IPS-20b (cell line): ENCODE measurements around the gene HELB.

Experiments used
- H3K27ac ChIP-seq: one replicate; pipeline ENCODE4 v1.5.1; 2013; ENCODE audit warnings: low read length
- H3K27me3 ChIP-seq: 2 replicates; pipeline ENCODE4 v1.6.1; 2013; ENCODE audit warnings: mild to moderate bottlenecking, low read length, inconsistent platforms; ENCODE audit not compliant: insufficient read depth
- H3K36me3 ChIP-seq: 2 replicates; pipeline ENCODE4 v1.6.1; 2013; ENCODE audit warnings: low read depth, mild to moderate bottlenecking, inconsistent platforms, low read length, moderate library complexity; ENCODE audit not compliant: insufficient read depth
- H3K4me1 ChIP-seq: 2 replicates; pipeline ENCODE4 v1.6.1; 2013; ENCODE audit warnings: mild to moderate bottlenecking, control low read depth, inconsistent platforms, low read length, moderate library complexity; ENCODE audit not compliant: insufficient read depth
- H3K4me3 ChIP-seq: 2 replicates; pipeline ENCODE4 v1.5.1; 2013; ENCODE audit warnings: mild to moderate bottlenecking, low read length, inconsistent platforms
- H3K9ac ChIP-seq: 2 replicates; pipeline ENCODE4 v1.6.1; 2013; ENCODE audit warnings: low read depth, mild to moderate bottlenecking, inconsistent platforms, low read length, moderate library complexity
- H3K9me3 ChIP-seq: 2 replicates; pipeline ENCODE4 v1.6.1; 2013; ENCODE audit warnings: mild to moderate bottlenecking, low read depth, low read length, inconsistent platforms; ENCODE audit not compliant: insufficient read depth

Gene HELB

GRCh38 chr12:66365718-66366490 lies 63.6 kb downstream of the HELB start:
- Histone ChIP-seq H3K9ac (no peak overlapping the region), H3K4me3 (no peak overlapping the region), H3K27me3 (no peaks in the 10 kb centered on the region), H3K9me3 (no peaks in the 10 kb centered on the region), H3K4me1 (no peaks in the 10 kb centered on the region), H3K27ac (no peak overlapping the region), H3K36me3 (no peaks in the 10 kb centered on the region)

- Histone ChIP-seq H3K4me3 (no peak overlapping the region), H3K36me3 (no peaks in the 10 kb centered on the region), H3K9me3 (no peaks in the 10 kb centered on the region), H3K27ac (no peak overlapping the region), H3K4me1 (no peaks in the 10 kb centered on the region), H3K27me3 (no peaks in the 10 kb centered on the region), H3K9ac (no peak overlapping the region)
Observed at GRCh38 chr12:66367015-66367667, 64.8 kb downstream of the HELB start.

- Histone ChIP-seq H3K4me1 (no peaks in the 10 kb centered on the region), H3K27me3 (no peaks in the 10 kb centered on the region), H3K27ac (no peak overlapping the region), H3K9ac (no peak overlapping the region), H3K9me3 (no peaks in the 10 kb centered on the region), H3K4me3 (no peak overlapping the region), H3K36me3 (no peaks in the 10 kb centered on the region)
Observed at GRCh38 chr12:66371982-66372381, 69.7 kb downstream of the HELB start.

- no peak overlapping the region for H3K4me3 ChIP-seq
- H3K27ac ChIP-seq = no peak overlapping the region
- H3K9ac ChIP-seq = no peak overlapping the region
- no peaks in the 10 kb centered on the region for H3K4me1 ChIP-seq
- no peaks in the 10 kb centered on the region for H3K9me3 ChIP-seq
- no peaks in the 10 kb centered on the region for H3K36me3 ChIP-seq
- H3K27me3 ChIP-seq = no peaks in the 10 kb centered on the region
Observed at GRCh38 chr12:66375560-66375959, 73.3 kb downstream of the HELB start.

GRCh38 chr12:66379616-66380015 lies 77.3 kb downstream of the HELB start:
- Histone ChIP-seq H3K9ac (no peak overlapping the region), H3K4me3 (no peak overlapping the region), H3K27ac (no peak overlapping the region), H3K9me3 (no peaks in the 10 kb centered on the region), H3K4me1 (no peaks in the 10 kb centered on the region), H3K27me3 (no peaks in the 10 kb centered on the region), H3K36me3 (no peaks in the 10 kb centered on the region)

GRCh38 chr12:66380769-66381535 lies 78.7 kb downstream of the HELB start:
- Histone ChIP-seq H3K36me3 (no peaks in the 10 kb centered on the region), H3K4me3 (no peak overlapping the region), H3K4me1 (no peaks in the 10 kb centered on the region), H3K9ac (no peak overlapping the region), H3K9me3 (no peaks in the 10 kb centered on the region), H3K27ac (no peak overlapping the region), H3K27me3 (no peaks in the 10 kb centered on the region)

- Histone ChIP-seq H3K9ac (no peak overlapping the region), H3K4me1 (no peaks in the 10 kb centered on the region), H3K27me3 (no peaks in the 10 kb centered on the region), H3K4me3 (no peak overlapping the region), H3K27ac (no peak overlapping the region), H3K9me3 (no peaks in the 10 kb centered on the region), H3K36me3 (no peaks in the 10 kb centered on the region)
Observed at GRCh38 chr12:66387117-66387516, 84.8 kb downstream of the HELB start.
